GM18870 (cell line): Measurements from ENCODE around the gene THUMPD3.

Experiments
- ATAC-seq: cut with Tn5 transposase; IDR thresholded peaks from one replicate; pipeline ENCODE4 v1.9.1; 2021; ENCODE audit warnings: moderate library complexity; ENCODE audit not compliant: unreplicated experiment

The THUMPD3 gene

DNA sequence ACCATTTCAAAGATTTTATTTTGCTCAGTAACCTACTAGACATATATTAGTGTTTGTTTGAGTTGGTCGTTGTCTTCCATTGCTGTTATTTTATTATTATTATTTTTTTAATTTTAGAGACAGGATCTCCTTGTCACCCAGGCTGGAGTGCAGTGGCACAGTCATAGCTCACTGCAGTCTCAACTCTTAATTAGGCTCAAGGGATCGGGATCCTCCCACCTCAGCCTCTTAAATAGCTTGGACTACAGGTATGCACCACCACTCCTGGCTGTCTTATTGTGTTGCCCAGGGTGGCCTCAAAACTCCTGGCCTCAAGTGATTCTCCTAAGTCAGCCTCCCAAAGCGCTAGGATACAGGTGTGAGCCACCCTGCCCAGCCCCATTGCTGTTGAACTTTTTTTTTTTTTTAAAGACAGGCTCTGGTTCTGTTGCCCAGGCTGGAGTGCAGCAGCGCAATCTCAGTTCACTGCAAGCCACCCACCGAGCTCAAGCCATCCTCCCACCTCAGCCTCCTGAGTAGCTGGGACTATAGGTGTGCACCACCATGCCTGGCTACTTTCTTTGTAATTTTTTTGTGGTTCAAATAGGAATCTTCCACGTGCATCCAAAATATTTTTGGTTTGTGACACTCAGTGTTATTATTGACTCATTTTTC lies 52.8 kb downstream of the THUMPD3 start:
- no peak for ATAC-seq

DNA sequence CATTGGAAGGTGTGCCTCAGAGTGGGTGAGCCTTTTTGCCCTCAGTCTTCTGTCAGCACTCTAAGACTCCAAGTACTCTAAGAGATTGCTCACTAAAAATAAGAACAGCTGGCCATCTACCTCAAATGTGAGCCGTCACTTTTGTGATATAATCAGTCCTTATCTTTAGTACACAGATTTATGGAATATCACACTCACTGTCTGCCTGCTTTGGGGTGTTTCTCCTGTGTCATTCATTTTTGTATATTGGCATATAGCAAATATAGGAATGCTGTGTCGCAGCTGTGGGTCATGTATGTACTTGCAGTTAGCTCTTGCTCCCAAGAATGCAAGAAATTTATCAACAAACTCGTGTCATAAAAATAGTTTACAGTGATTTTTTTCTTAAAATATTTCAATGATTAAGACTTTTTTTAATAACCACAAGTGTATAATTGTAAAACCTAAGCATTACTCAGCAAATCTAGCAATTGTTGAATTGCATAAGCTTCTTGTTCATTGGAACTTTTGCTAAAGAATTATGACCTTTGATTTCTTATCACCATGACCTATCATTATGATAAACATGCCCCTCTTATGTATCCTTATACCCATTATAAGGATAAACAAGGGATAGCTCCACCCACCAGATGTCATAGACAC lies 53.4 kb downstream of the THUMPD3 start:
- no peak for ATAC-seq

DNA sequence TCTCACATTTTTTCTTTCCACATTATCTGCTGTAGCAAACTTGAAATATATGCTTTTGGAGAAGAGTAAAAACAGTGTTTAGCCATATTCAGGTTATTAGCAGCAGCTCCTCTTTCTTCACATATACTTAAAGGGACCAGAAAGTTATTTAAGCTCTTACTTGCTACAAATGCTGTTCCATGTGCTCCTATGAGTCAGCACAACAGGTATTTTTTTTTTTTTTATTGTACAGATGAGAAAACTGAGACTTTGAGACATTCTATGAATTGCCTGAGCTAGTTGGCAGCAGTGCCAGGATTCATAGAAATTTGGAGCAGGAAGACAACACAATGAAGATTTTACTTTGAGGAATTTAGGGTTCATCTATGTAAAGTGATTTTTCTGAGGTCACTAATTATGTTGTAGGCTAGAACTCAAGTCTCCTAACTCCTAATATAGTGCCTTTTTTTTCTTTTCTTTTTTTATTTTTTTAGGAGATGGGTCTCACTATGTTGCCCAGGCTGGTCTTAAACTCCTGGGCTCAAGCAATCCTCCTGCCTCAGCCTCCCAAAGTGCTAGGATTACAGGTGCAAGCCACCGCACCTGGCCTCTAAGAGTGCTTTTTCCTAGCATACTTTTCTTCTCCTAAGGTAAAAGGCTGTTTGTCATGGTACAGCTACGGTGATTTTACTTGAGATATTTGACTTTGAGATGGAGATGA lies 58.1 kb downstream of the THUMPD3 start:
- ATAC-seq: no peak

DNA sequence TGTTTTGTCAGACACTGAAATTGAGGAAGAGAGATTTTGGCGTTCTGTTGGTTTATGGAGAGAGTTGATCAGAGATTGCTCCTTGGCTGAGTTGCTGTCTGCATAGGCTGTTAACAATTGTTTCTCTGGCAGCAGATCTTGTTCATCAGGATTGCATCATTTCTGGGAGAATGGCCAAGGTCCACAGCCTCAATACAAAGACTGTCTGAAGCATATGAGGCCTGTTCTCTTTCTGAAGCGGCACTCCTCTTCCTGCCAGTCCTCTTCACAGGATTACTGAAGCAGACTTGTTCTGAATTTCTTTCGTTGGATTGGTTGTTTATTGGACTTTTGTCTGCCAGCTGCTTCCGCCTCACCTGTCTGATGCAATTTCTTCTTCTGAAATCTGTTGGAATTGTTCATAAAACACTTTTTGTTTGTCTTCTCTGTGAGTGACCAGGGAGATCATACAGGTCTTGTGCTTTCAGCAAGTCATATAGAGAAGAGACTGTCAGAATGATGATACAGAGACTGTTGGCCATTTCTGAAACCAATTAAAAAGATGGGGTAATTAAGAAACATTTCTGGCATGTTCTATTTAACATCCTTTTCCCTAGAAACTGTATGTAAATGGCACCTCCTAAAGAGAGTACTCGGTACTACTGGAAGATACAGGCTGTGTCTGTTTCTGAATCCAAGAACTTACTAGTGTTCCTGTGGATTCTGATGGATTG lies 60.0 kb downstream of the THUMPD3 start:
- ATAC-seq: no peak

DNA sequence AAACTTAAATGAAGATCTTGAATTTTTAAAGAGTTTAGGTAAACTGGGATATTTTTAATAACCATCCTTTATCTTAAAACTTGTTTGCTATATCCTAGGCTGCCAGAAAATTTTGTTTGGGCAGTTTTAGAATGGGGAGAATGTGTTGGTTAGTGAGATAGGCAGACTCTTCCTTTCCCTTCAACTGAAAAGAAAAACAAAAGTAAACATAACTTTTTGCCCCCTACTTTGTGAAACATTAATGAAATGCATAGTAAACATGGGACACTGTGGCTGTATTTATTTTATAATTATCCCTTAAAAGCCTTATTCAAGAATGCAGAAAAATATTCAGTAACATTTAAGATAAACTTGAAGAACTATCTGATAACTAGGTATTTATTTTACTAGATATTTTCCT lies 65.6 kb downstream of the THUMPD3 start:
- no peak for ATAC-seq

DNA sequence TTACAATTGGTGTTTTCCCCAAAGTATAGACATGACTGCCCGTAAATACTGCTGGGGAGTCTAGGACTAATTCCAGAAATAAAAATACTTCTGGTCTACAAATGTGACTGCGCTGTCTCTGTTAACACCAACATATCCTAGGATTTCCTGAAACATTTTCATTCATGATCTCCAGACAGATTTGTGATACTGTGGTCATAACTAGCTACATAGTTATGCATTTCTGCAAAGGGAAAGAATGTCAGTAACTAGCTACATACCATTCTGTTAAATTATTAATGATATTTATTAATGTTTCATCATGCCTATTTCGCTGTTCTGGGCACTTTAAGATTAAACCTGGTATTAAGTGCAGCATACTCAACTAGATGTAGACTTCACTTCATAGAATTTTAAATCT lies 67.9 kb downstream of the THUMPD3 start:
- ATAC-seq: no peak

DNA sequence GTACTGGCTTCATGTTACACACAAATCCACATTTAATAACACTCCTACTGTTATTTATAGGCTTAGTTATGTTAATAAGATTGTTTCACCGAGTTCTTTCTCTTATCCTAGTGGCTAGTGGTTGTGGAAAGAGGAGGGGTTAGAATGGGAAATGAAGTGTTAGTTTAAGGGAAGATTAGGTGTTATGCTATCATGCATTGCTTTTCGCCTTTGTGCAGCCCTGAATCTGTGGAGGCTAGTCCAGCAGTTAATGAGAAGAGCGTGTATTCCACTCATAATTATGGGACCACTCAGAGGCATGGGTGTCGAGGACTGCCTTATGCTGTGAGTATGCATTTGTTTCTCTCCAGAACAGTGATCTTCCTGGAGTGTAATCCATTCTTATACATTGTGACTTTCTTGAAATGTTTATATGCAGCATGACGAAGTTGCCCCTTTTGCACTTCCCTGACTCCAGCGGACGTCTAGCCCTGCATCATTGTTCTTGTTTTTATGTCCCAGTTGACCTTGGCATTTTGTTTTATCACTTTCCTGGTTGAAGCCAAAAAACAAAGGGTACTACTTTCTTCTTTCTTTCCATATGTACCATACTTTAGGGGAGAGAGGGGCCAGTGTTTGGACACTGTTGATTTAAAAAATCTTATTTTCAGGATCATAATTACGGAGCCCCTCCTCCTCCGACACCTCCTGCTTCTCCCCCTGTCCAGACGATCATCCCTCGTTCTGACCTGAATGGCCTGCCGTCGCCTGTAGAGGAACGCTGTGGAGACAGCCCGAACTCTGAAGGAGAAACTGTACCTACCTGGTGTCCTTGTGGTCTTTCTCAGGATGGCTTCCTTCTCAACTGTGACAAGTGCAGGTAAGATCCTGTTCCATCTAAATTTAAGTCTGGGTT lies 71.0 kb downstream of the THUMPD3 start:
- ATAC-seq: no peak

DNA sequence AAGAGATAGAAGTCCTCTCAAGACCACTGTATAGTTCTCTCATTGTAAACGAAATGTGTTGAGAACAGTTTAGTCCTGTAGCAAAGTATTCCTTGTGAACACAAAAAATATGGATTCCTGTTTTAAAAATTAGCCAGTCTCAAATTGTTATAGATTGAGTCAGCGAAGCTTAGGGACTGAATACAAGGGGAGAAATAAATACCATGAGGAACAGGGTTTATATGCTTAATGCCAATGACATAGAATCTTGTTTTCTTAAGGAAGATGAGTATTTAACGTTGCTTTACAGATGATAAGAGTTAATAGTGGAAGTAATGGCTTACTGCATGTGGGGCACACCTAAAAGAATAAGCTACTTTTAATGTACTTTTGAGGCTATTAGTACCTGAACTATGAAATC lies 72.5 kb downstream of the THUMPD3 start:
- no peak for ATAC-seq
